Lung (tissue), 12 donors: ENCODE data around the gene CRYBG1. TPM values are rescaled to one million over a fixed set of nuclear protein-coding genes. Genes with fewer than 3 reads are reported as not detected.
"Not testable (repeated sequence)": the region's sequence is repeated elsewhere in the genome, so short reads cannot be mapped to it uniquely, and the experiment has no call there.

Experiments
- ATAC-seq: fragments of 200-7000 bp; cut with Tn5 transposase; one replicate; pipeline ENCODE4 v1.9.1; 2020; ENCODE audit warnings: moderate number of reproducible peaks; ENCODE audit not compliant: insufficient read depth, low FRiP score
- DNase-seq, 3 donors: peaks; one replicate each; pipeline ENCODE4 v3.0.0-alpha.2; 2013 to 2017
- H3K27ac ChIP-seq, 2 donors: one replicate each; pipeline ENCODE4 v1.5.1; 2013; ENCODE audit warnings: mild to moderate bottlenecking in 2 of 2, moderate library complexity in 2 of 2, control low read depth in 1 of 2, inconsistent platforms in 1 of 2, low read depth in 1 of 2, low read length in 1 of 2
- H3K27me3 ChIP-seq, 3 donors: one replicate each; pipeline ENCODE4 v1.5.1; 2013; ENCODE audit warnings: low read length in 2 of 3; ENCODE audit not compliant: control insufficient read depth in 3 of 3, insufficient read depth in 3 of 3
- H3K36me3 ChIP-seq, 4 donors: one replicate each; pipeline ENCODE4 v1.5.1; 2013; ENCODE audit warnings: low read length in 4 of 4, mild to moderate bottlenecking in 1 of 4, moderate library complexity in 1 of 4; ENCODE audit not compliant: control insufficient read depth in 4 of 4, insufficient read depth in 4 of 4
- H3K4me1 ChIP-seq, 5 donors: one replicate each; pipeline ENCODE4 v1.5.1; 2013; ENCODE audit warnings: low read length in 5 of 5, mild to moderate bottlenecking in 2 of 5, moderate library complexity in 1 of 5; ENCODE audit not compliant: control insufficient read depth in 5 of 5, insufficient read depth in 5 of 5
- H3K4me3 ChIP-seq: one replicate; pipeline ENCODE4 v1.5.1; 2013; ENCODE audit warnings: mild to moderate bottlenecking, control low read depth, moderate library complexity
- H3K9ac ChIP-seq, 2 donors: one replicate each; pipeline ENCODE4 v1.5.1; 2013; ENCODE audit warnings: low read length in 2 of 2, control low read depth in 1 of 2; ENCODE audit not compliant: insufficient read depth in 1 of 2
- H3K9me3 ChIP-seq, 4 donors: one replicate each; pipeline ENCODE4 v1.5.1; 2013; ENCODE audit warnings: low read length in 3 of 4, mild to moderate bottlenecking in 1 of 4, moderate library complexity in 1 of 4; ENCODE audit not compliant: control insufficient read depth in 4 of 4, insufficient read depth in 3 of 4
- CTCF ChIP-seq: IDR thresholded peaks from 2 replicates; pipeline ENCODE4 v1.5.1; 2012; ENCODE audit warnings: mild to moderate bottlenecking; ENCODE audit errors: control extremely low read depth, extremely low read depth
- WGBS, 2 donors: extraction: QIAGEN DNeasy Blood & Tissue Kit; methylation state at CpG; one replicate each; pipeline ENCODE4 v1.1.7; 2013; 5-methylcytosine and 5-hydroxymethylcytosine counted together
- polyA plus RNA-seq, 2 donors: library from polyadenylated mRNA; stranded (reverse); fragments of 200-250 nt; gene quantifications; one replicate each; pipeline ENCODE4 v1.2.1, GENCODE V29; 2013
- total RNA-seq, 2 donors: library from RNA; depleted of rRNA in 1 of 2; stranded (reverse); fragments of >200 nt in 1 of 2; gene quantifications; one replicate each; pipeline ENCODE4 v1.2.1, GENCODE V29; 2014 to 2021
- donor health status: control.
- donor health status: control.
- donor health status: Bipolar disorder and iron deficiency.
- donor health status: healthy.
- donor health status: DM: yes; HTN: yes; CAD: no.

Gene CRYBG1
- total and polyA plus RNA-seq, 4 donors = 5.7 to 28.0 (median 12.6) TPM

GRCh38 chr6:106546691-106547414 is 186.3 kb downstream of the CRYBG1 start:
- Histone ChIP-seq H3K4me1 (peaks cover 0 to 13% (median 1%) of the 10 kb centered on the region in 5 donors), H3K4me3 (no peak overlapping the region), H3K36me3 (peaks cover 0 to 1% (median 0%) of the 10 kb centered on the region in 4 donors), H3K9ac (no peak overlapping the region), H3K27ac (peak overlapping the region in 1 of 2 donors; percentile 77), H3K9me3 (peaks cover 0 to 2% (median 0%) of the 10 kb centered on the region in 4 donors), H3K27me3 (no peaks in the 10 kb centered on the region)
- no peak for TF ChIP-seq CTCF
- DNase-seq (peak in 2 of 3 donors; percentile 52 to 61), ATAC-seq (peak; percentile 68)
- WGBS, 2 donors = 13 to 22% methylated on average over 5 of the region's 5 CpGs

GRCh38 chr6:106547601-106548453 is 187.3 kb downstream of the CRYBG1 start:
- no peak overlapping the region for H3K9ac ChIP-seq
- ATAC-seq = no peak

GRCh38 chr6:106548926-106549455 is 188.5 kb downstream of the CRYBG1 start:
- H3K36me3 ChIP-seq, ATAC-seq, H3K9ac ChIP-seq, H3K4me3 ChIP-seq, H3K27me3 ChIP-seq, H3K27ac ChIP-seq, H3K9me3 ChIP-seq, DNase-seq: not testable (repeated sequence)
- WGBS, 2 donors = 95 to 98% methylated on average over 3 of the region's 6 CpGs
- peaks cover 0 to 13% (median 1%) of the 10 kb centered on the region in 5 donors for H3K4me1 ChIP-seq

More at GRCh38 chr6:106547601-106548453, 187.3 kb downstream of the CRYBG1 start:
- no peak for TF ChIP-seq CTCF
- H3K9me3 ChIP-seq = peaks cover 0 to 2% (median 0%) of the 10 kb centered on the region in 4 donors
- peaks cover 0 to 13% (median 1%) of the 10 kb centered on the region in 5 donors for H3K4me1 ChIP-seq
- no peak overlapping the region for H3K4me3 ChIP-seq
- 35 to 47% methylated on average over 6 of the region's 6 CpGs for WGBS, 2 donors
- DNase-seq = no peak
- peak overlapping the region in 1 of 2 donors; percentile 60 for H3K27ac ChIP-seq
- no peaks in the 10 kb centered on the region for H3K27me3 ChIP-seq
- no peaks in the 10 kb centered on the region for H3K36me3 ChIP-seq
